GM12875 (cell line): ENCODE data around the gene TLR6.

Experiments used
- H3K4me3 ChIP-seq: one replicate; pipeline ENCODE4 v1.5.1; 2011; ENCODE audit warnings: low read depth, low read length, control low read depth
- TF ChIP-seq, protein P1 (sequence below): IDR thresholded peaks from 2 replicates; pipeline ENCODE4 v1.5.1; 2011; ENCODE audit warnings: low read depth, mild to moderate bottlenecking, control low read depth, inconsistent platforms, low read length, moderate library complexity, borderline replicate concordance; ENCODE audit not compliant: insufficient read depth

TLR6 gene

DNA sequence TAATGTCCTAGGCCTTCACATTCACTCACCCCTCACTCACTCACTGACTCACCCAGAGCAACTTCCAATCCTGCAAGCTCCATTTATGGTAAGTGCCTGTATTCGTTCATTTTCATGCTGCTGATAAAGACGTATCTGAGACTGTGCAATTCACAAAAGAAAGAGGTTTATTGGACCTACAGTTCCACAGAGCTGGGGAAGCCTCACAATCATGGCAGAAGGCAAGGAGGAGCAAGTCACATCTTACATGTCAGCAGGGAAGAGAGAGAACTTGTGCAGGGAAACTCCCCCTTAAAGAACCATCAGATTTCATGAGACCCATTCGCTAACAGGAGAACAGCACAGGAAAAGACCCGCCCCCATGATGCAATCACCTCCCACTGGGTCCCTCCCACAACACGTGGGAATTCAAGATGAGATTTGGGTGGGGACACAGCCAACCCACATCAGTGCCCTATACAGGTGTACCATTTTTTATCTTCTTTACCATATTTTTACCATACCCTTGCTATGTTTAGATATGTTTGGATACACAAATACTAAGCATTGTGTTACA, 33.8 kb downstream of the TLR6 start:
- no peak overlapping the region for H3K4me3 ChIP-seq
- TF ChIP-seq, protein P1, sequence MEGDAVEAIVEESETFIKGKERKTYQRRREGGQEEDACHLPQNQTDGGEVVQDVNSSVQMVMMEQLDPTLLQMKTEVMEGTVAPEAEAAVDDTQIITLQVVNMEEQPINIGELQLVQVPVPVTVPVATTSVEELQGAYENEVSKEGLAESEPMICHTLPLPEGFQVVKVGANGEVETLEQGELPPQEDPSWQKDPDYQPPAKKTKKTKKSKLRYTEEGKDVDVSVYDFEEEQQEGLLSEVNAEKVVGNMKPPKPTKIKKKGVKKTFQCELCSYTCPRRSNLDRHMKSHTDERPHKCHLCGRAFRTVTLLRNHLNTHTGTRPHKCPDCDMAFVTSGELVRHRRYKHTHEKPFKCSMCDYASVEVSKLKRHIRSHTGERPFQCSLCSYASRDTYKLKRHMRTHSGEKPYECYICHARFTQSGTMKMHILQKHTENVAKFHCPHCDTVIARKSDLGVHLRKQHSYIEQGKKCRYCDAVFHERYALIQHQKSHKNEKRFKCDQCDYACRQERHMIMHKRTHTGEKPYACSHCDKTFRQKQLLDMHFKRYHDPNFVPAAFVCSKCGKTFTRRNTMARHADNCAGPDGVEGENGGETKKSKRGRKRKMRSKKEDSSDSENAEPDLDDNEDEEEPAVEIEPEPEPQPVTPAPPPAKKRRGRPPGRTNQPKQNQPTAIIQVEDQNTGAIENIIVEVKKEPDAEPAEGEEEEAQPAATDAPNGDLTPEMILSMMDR = no peak

DNA sequence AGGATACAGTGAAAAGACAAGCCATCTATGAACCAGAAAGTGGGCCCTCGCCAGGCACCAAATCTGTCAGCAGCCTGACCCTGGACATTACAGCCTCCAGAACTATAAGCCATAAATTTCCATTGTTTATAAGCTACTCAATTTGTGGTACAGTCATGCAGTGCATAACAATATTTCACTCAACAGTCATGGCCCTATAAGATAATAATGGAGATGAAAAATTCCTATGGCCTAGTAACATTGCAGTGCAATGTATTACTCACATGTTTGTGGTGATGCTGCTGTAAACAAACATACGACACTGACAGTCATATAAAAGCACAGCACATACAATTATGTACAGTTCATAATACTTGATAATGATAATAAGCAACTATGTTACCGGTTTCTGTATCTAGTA, 34.9 kb downstream of the TLR6 start:
- TF ChIP-seq, protein P1 = no peak

DNA sequence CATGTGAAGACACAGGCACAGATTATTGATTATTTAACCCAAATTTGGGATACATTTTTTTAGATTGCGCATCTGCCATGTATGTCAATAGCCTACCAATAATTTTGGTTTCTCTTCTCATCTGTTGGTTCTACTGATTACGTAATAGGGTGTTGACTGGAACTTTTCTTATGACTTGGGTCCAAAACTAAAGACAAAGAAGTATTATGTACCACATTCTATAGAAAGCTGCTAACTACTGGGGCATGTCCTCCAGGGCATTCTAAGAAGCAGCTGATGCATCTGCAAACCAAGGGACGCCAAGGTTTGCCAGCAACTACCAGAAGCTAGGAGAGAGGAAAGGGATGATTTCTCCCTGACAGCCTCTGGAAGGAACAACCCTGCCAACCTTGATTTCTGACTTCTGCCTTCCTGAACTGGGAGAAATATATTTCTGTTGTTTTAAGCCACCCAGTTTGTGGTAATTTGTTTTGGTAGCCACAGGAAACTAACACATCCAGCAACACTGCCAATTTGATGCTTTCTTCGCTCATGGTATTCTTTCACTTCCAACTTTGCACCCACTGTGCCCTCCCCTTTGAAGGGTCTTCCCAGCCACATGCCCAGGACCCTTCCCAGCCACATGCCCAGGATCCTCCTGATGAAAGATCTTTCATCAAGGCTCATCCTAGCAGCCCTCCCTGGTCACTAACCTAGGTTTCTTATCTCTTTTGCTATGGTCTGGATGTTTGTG, 36.1 kb downstream of the TLR6 start:
- TF ChIP-seq, protein P1 = no peak
- H3K4me3 ChIP-seq = no peak overlapping the region

More for the DNA sequence above, 34.9 kb downstream of the TLR6 start:
- no peak overlapping the region for H3K4me3 ChIP-seq

DNA sequence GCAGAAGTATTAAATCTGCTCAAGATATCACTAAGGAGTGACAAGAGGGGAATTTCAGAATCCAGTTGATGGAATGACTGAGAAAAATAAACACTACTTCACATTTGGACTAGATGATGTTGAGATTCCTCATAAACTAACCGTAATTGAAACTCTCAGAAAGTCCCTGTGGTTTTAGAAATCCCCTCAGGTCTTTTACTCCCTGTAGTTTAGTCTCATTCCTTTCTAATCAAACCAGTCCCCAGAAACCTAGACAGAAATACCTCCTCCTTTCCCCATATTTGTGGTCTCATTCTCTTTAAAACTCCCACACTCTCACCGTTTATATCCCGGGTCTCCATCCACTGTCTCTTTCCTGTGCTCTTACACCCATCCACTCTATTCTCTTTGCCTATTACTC, 37.0 kb downstream of the TLR6 start:
- no peak overlapping the region for H3K4me3 ChIP-seq
- TF ChIP-seq, protein P1 = no peak

DNA sequence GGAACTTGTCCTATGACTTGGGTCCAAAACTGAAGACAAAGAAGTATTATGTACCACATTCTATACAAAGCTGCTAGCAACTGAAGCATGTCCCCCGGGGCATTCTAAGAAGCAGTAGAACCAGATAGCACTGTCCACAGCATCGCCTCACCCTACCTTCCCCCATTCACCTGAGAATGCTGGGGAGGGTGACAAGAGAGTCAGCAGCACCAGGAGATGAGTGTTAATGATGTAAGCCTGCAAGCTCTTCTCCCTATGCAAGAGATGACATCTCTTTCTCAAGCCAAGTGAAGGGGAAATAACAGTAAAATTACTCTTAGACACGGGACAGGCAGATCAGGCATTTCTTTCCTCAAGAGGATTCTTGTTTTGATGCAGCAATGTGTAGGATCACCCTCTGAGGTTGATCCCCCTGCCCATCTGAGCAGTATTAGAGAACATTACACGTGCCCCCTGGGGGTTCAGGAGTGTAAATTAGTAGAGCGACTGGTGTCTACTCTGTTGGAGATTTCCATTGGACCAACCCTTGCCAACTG, 38.1 kb downstream of the TLR6 start:
- TF ChIP-seq, protein P1 = no peak
- no peak overlapping the region for H3K4me3 ChIP-seq

DNA sequence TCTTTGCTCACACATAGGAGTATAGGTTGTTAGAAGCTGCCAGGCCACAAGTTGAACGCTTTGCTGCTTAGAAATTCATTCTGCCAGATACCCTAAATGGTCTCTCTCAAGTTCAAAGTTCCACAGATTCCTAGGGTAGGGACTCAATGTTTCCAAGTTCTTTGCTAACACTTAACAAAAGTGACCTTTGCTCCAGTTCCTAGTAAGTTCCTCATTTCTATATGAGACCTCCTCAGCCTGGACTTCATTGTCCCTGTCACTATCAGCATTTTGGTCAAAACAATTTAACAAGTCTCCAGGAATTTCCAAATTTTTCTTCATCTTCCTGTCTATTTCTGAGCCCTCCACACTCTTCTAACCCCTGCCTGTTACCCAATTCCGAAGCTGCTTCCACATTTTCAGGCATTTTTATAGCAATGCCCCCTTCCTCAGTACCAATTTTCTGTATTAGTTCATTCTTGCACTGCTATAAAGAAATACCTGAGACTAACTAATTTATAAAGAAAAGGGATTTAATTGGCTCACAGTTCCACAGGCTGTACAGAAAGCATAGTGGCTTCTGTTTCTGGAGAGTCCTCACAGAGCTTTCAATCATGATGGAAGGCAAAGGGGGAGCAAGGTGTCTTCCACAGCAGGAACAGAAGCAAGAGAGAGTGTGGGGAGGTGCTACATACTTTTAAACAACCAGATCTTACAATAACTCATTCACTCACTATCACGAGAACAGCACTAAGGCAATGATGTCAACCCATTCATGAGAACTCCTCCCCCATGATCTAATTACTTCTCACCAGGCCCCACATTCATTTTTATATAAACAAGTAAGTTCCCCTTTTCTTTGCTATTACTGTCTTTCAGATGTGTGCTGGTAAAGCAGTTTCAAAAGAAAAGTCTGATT, 40.5 kb downstream of the TLR6 start:
- TF ChIP-seq, protein P1 = no peak
- H3K4me3 ChIP-seq = no peak overlapping the region
